OCI-LY7 (cell line): ENCODE data around the gene VPS4B. TPM values are rescaled to one million over a fixed set of nuclear protein-coding genes. Genes with fewer than 3 reads are reported as not detected.

Experiments used
- BruUV-seq: library from RNA; stranded (reverse); fragments of 400-500 nt; replicated peaks from 2 replicates; lab custom pipeline; 2021; lab: Mats Ljungman, UMichigan
- CTCF ChIA-PET: fragments of 300-600 bp; sonication (Branson Sonifier 250); formaldehyde crosslinking; loops from one replicate; lab custom pipeline; 2022; ENCODE audit warnings: antibody characterized with exemption; ENCODE audit not compliant: unreplicated experiment; lab: Charles Lee
- POLR2A ChIA-PET: fragments of 300-600 bp; sonication (Branson Sonifier 250); formaldehyde crosslinking; loops from one replicate; lab custom pipeline; 2022; ENCODE audit warnings: antibody characterized with exemption; lab: Charles Lee
- DNase-seq: peaks from one replicate; pipeline ENCODE4 v3.0.0-alpha.2; 2015; ENCODE audit warnings: low spot score
- H2AFZ ChIP-seq: fragments of 200-600 bp; sonication (generic), shearing (Covaris generic); 2 replicates; pipeline ENCODE4 v1.6.1; 2014; ENCODE audit warnings: mild to moderate bottlenecking, antibody characterized with exemption, low read length, moderate library complexity
- H3K27ac ChIP-seq: fragments of 200-600 bp; sonication (generic); 2 replicates; pipeline ENCODE4 v1.5.1; 2014; ENCODE audit warnings: mixed run types, low read depth, mild to moderate bottlenecking, moderate library complexity, low read length, inconsistent platforms; ENCODE audit not compliant: poor library complexity, severe bottlenecking
- H3K36me3 ChIP-seq: fragments of 200-600 bp; sonication (generic); 2 replicates; pipeline ENCODE4 v1.6.1; 2014; ENCODE audit warnings: mild to moderate bottlenecking, antibody characterized with exemption, low read length, moderate library complexity, mixed read lengths; ENCODE audit not compliant: insufficient read depth
- H3K4me1 ChIP-seq: fragments of 200-600 bp; sonication (generic); 2 replicates; pipeline ENCODE4 v1.5.1; 2014; ENCODE audit warnings: mild to moderate bottlenecking, low read length; ENCODE audit not compliant: insufficient read depth, poor library complexity, severe bottlenecking
- H3K4me2 ChIP-seq: fragments of 200-600 bp; sonication (generic); 2 replicates; pipeline ENCODE4 v1.6.1; 2014; ENCODE audit warnings: mild to moderate bottlenecking, low read length
- H3K4me3 ChIP-seq: fragments of 200-600 bp; sonication (generic); 2 replicates; pipeline ENCODE4 v1.5.1; 2014; ENCODE audit warnings: mild to moderate bottlenecking, low read depth, low read length; ENCODE audit not compliant: poor library complexity, severe bottlenecking
- H3K79me2 ChIP-seq: fragments of 200-600 bp; sonication (generic); 2 replicates; pipeline ENCODE4 v1.6.1; 2016; ENCODE audit warnings: low read depth, mild to moderate bottlenecking, low read length, moderate library complexity, mixed read lengths; ENCODE audit not compliant: insufficient read depth
- H3K9me2 ChIP-seq: fragments of 200-600 bp; sonication (generic); 2 replicates; pipeline ENCODE4 v1.6.1; 2016; ENCODE audit warnings: mild to moderate bottlenecking, low read length, mixed read lengths; ENCODE audit not compliant: insufficient read depth
- H3K9me3 ChIP-seq: fragments of 200-600 bp; sonication (generic); 2 replicates; pipeline ENCODE4 v1.6.1; 2014; ENCODE audit warnings: mild to moderate bottlenecking, mixed run types, low read length, mixed read lengths
- H4K20me1 ChIP-seq: fragments of 200-600 bp; sonication (generic); 2 replicates; pipeline ENCODE4 v1.6.1; 2014; ENCODE audit warnings: mild to moderate bottlenecking, antibody characterized with exemption, low read length, moderate library complexity, mixed read lengths; ENCODE audit not compliant: insufficient read depth
- CTCF ChIP-seq: fragments of 200-600 bp; sonication (generic); conservative IDR thresholded peaks from 2 replicates; pipeline ENCODE4 v1.5.1; 2014; ENCODE audit warnings: mild to moderate bottlenecking, antibody characterized with exemption, low read length, moderate library complexity, mixed read lengths
- EZH2phosphoT487 ChIP-seq: fragments of 200-600 bp; sonication (generic); IDR thresholded peaks from 2 replicates; pipeline ENCODE4 v1.6.1; 2018; ENCODE audit warnings: low read depth, borderline replicate concordance, mild to moderate bottlenecking, mixed run types, antibody characterized with exemption, low read length, moderate library complexity, mixed read lengths
- intact Hi-C: fragments of 100-400 bp; cut with micrococcal nuclease; formaldehyde crosslinking; loops from one replicate; pipeline ENCODE4 v1.10.0; 2022; ENCODE audit not compliant: unreplicated experiment
- total RNA-seq, 2 experiments: library from RNA; depleted of rRNA in 1 of 2; stranded (reverse); fragments of >200 nt in 1 of 2; shearing (Covaris generic) in 1 of 2; gene quantifications; 2 replicates each; pipeline ENCODE4 v1.2.3, GENCODE V29; 2014 to 2022

Gene VPS4B
- total RNA-seq, 2 experiments from 2014 or later = 12.3 to 22.9 TPM

GRCh38 chr18:63399300-63399699 is 23.0 kb downstream of the VPS4B start:
- Histone ChIP-seq H3K27ac (no peak overlapping the region), H3K9me3 (no peaks in the 10 kb centered on the region), H3K36me3 (peaks cover 76% of the 10 kb centered on the region), H2AFZ (no peak overlapping the region), H3K4me1 (no peaks in the 10 kb centered on the region), H3K79me2 (no peaks in the 10 kb centered on the region), H3K9me2 (no peaks in the 10 kb centered on the region), H3K4me3 (no peak overlapping the region), H4K20me1 (no peaks in the 10 kb centered on the region), H3K4me2 (no peak overlapping the region)
- POLR2A ChIA-PET = no interaction called here
- CTCF ChIA-PET = no interaction called here
- intact Hi-C loops = no loop called here
- TSS peak; percentile 17 for BruUV-seq
- no peak for DNase-seq
- TF ChIP-seq EZH2phosphoT487 (no peak), CTCF (no peak)

- ChIA-PET CTCF (no interaction called here), POLR2A (interaction anchor here (0.6 kb wide), 1 partner anchor 1253 kb away, joined by 3 read pairs; no protein-coding TSS in a partner anchor)
- no peaks in the 10 kb centered on the region for H3K9me3 ChIP-seq
- intact Hi-C loops = no loop called here
- no TSS peak for BruUV-seq
- H2AFZ ChIP-seq = no peak overlapping the region
- H4K20me1 ChIP-seq = no peaks in the 10 kb centered on the region
- no peak overlapping the region for H3K27ac ChIP-seq
- no peak for DNase-seq
- H3K4me3 ChIP-seq = no peak overlapping the region
- peaks cover 56% of the 10 kb centered on the region for H3K36me3 ChIP-seq
- TF ChIP-seq CTCF (no peak), EZH2phosphoT487 (no peak)
- H3K79me2 ChIP-seq = no peaks in the 10 kb centered on the region
- no peaks in the 10 kb centered on the region for H3K9me2 ChIP-seq
- no peaks in the 10 kb centered on the region for H3K4me1 ChIP-seq
- no peak overlapping the region for H3K4me2 ChIP-seq
These were observed 24.9 kb downstream of the VPS4B start for GRCh38 chr18:63397349-63397748.

GRCh38 chr18:63395503-63395902 is 26.8 kb downstream of the VPS4B start:
- Histone ChIP-seq H3K9me3 (no peaks in the 10 kb centered on the region), H2AFZ (no peak overlapping the region), H3K79me2 (no peaks in the 10 kb centered on the region), H3K36me3 (peaks cover 51% of the 10 kb centered on the region), H4K20me1 (no peaks in the 10 kb centered on the region), H3K27ac (no peak overlapping the region), H3K9me2 (no peaks in the 10 kb centered on the region), H3K4me2 (no peak overlapping the region), H3K4me3 (no peak overlapping the region), H3K4me1 (no peaks in the 10 kb centered on the region)
- no peak for DNase-seq
- ChIA-PET CTCF (no interaction called here), POLR2A (interaction anchor here (0.6 to 1.5 kb wide), 2 partner anchors 26 to 63 kb away, joined by 3 read pairs; partner anchors contain the start of gene VPS4B)
- TF ChIP-seq EZH2phosphoT487 = no peak
- no peak for TF ChIP-seq CTCF
- intact Hi-C loops = no loop called here
- BruUV-seq = no TSS peak
